Measurements from ENCODE around the gene S100PBP.
A peak's percentile ranks its signal among the peaks of the same experiment; 100 is the strongest.

S100PBP gene

GRCh38 chr1:32817159-32817814, at the start of gene S100PBP, which contains the start of gene YARS1:
S100PBP (plus strand) TSS chr1:32817653; CDS start chr1:32826100, 8,447 bp downstream.
YARS1 (minus strand) TSS chr1:32817358; CDS start chr1:32817244, 114 bp downstream.
- peak; percentile 99 for DNase-seq

GRCh38 chr1:32768110-32768850, 49.2 kb upstream of the S100PBP start:
- no peak for DNase-seq

- peak; percentile 58 for DNase-seq
These were observed 47.8 kb upstream of the S100PBP start for GRCh38 chr1:32769524-32770220.

- no peak for DNase-seq
These were observed 47.2 kb upstream of the S100PBP start for GRCh38 chr1:32770221-32770731.

GRCh38 chr1:32770741-32771548, 46.5 kb upstream of the S100PBP start:
- DNase-seq, result no peak

GRCh38 chr1:32771561-32772280, 45.7 kb upstream of the S100PBP start:
- no peak for DNase-seq

GRCh38 chr1:32772281-32773017, 45.0 kb upstream of the S100PBP start:
- DNase-seq, result no peak

- peak; percentile 74 for DNase-seq
These were observed 44.3 kb upstream of the S100PBP start for GRCh38 chr1:32773018-32773763.

GRCh38 chr1:32773764-32774463, 43.5 kb upstream of the S100PBP start:
- no peak for DNase-seq

- DNase-seq, result no peak
These were observed 43.0 kb upstream of the S100PBP start for GRCh38 chr1:32774464-32774808.

- DNase-seq, result peak; percentile 66
These were observed 42.4 kb upstream of the S100PBP start for GRCh38 chr1:32774950-32775634.

- DNase-seq, result peak; percentile 77
These were observed 41.7 kb upstream of the S100PBP start for GRCh38 chr1:32775640-32776337.

- DNase-seq, result no peak
These were observed 38.2 kb upstream of the S100PBP start for GRCh38 chr1:32779242-32779641.

- no peak for DNase-seq
These were observed 37.4 kb upstream of the S100PBP start for GRCh38 chr1:32780005-32780404.

GRCh38 chr1:32780628-32781234, 36.7 kb upstream of the S100PBP start:
- no peak for DNase-seq

GRCh38 chr1:32782086-32782485, 35.4 kb upstream of the S100PBP start:
- DNase-seq, result peak; percentile 61

- DNase-seq, result no peak
These were observed 33.6 kb upstream of the S100PBP start for GRCh38 chr1:32783851-32784250.

GRCh38 chr1:32784817-32785216, 32.6 kb upstream of the S100PBP start:
- DNase-seq, result no peak

All from fibroblast of skin of right quadriceps (primary cell).